ENCODE results near the gene CPLX3.

The CPLX3 gene

GRCh38 chr15:74786551-74787165, 39.8 kb upstream of the CPLX3 start:
- H3K79me2 ChIP-seq (ENCODE audit: insufficient read depth, low read depth), result peaks cover 86% of the 10 kb centered on the region
- TF ChIP-seq CTCF (conservative IDR thresholded peaks at IDR 0.05; ENCODE audit: low read depth, low read length), result no peak
- H3K4me2 ChIP-seq, result peak overlapping the region; percentile 99
- no peaks in the 10 kb centered on the region for H3K36me3 ChIP-seq (ENCODE audit: insufficient read depth)
- H3K4me1 ChIP-seq (ENCODE audit: low read depth, poor library complexity, severe bottlenecking), result peaks cover 77% of the 10 kb centered on the region
- no peak overlapping the region for H2AFZ ChIP-seq (ENCODE audit: low read depth)
- H4K20me1 ChIP-seq (ENCODE audit: insufficient read depth), result peaks cover 5% of the 10 kb centered on the region; the same call in 1 of the 2 replicates
- H3K9ac ChIP-seq, result peak overlapping the region; percentile 32; the same call in 1 of the 2 replicates
- peak overlapping the region; percentile 77 for H3K27ac ChIP-seq
- H3K27me3 ChIP-seq (ENCODE audit: insufficient read depth, low read depth), result no peaks in the 10 kb centered on the region
- no peak overlapping the region for H3K4me3 ChIP-seq (IDR thresholded peaks at IDR 0.05; ENCODE audit: insufficient read depth, low read depth, low read length)

GRCh38 chr15:74787251-74788041, 39.0 kb upstream of the CPLX3 start:
- peaks cover 10% of the 10 kb centered on the region; the same call in 1 of the 2 replicates for H4K20me1 ChIP-seq (ENCODE audit: insufficient read depth)
- H2AFZ ChIP-seq (ENCODE audit: low read depth), result no peak overlapping the region
- no peaks in the 10 kb centered on the region for H3K27me3 ChIP-seq (ENCODE audit: insufficient read depth, low read depth)
- no peak overlapping the region for H3K4me3 ChIP-seq (IDR thresholded peaks at IDR 0.05; ENCODE audit: insufficient read depth, low read depth, low read length)
- H3K27ac ChIP-seq, result peak overlapping the region; percentile 77
- peak; percentile 78 for TF ChIP-seq CTCF (conservative IDR thresholded peaks at IDR 0.05; ENCODE audit: low read depth, low read length)
- H3K4me2 ChIP-seq, result peak overlapping the region; percentile 99
- peak overlapping the region; percentile 32; the same call in 1 of the 2 replicates for H3K9ac ChIP-seq
- peaks cover 82% of the 10 kb centered on the region for H3K4me1 ChIP-seq (ENCODE audit: low read depth, poor library complexity, severe bottlenecking)
- H3K36me3 ChIP-seq (ENCODE audit: insufficient read depth), result no peaks in the 10 kb centered on the region
- H3K79me2 ChIP-seq (ENCODE audit: insufficient read depth, low read depth), result peaks cover 93% of the 10 kb centered on the region

- Histone ChIP-seq H3K4me3 (IDR thresholded peaks at IDR 0.05; ENCODE audit: insufficient read depth, low read depth, low read length) (no peak overlapping the region), H3K27me3 (ENCODE audit: insufficient read depth, low read depth) (no peaks in the 10 kb centered on the region), H2AFZ (ENCODE audit: low read depth) (no peak overlapping the region), H4K20me1 (ENCODE audit: insufficient read depth) (peaks cover 10% of the 10 kb centered on the region; the same call in 1 of the 2 replicates), H3K36me3 (ENCODE audit: insufficient read depth) (no peaks in the 10 kb centered on the region), H3K27ac (peak overlapping the region; percentile 77), H3K4me1 (ENCODE audit: low read depth, poor library complexity, severe bottlenecking) (peaks cover 88% of the 10 kb centered on the region), H3K9ac (peak overlapping the region; percentile 32), H3K4me2 (peak overlapping the region; percentile 99), H3K79me2 (ENCODE audit: insufficient read depth, low read depth) (peaks cover 93% of the 10 kb centered on the region)
- peak; percentile 7; the same call in 1 of the 2 replicates for TF ChIP-seq CTCF (conservative IDR thresholded peaks at IDR 0.05; ENCODE audit: low read depth, low read length)
Measured at GRCh38 chr15:74788042-74788682, 38.3 kb upstream of the CPLX3 start.

- TF ChIP-seq CTCF (conservative IDR thresholded peaks at IDR 0.05; ENCODE audit: low read depth, low read length), result no peak
- Histone ChIP-seq H4K20me1 (ENCODE audit: insufficient read depth) (peaks cover 10% of the 10 kb centered on the region; the same call in 1 of the 2 replicates), H3K9ac (peak overlapping the region; percentile 32; the same call in 1 of the 2 replicates), H3K36me3 (ENCODE audit: insufficient read depth) (no peaks in the 10 kb centered on the region), H3K27ac (peak overlapping the region; percentile 77), H3K4me2 (peak overlapping the region; percentile 99), H3K4me1 (ENCODE audit: low read depth, poor library complexity, severe bottlenecking) (peaks cover 85% of the 10 kb centered on the region), H2AFZ (ENCODE audit: low read depth) (no peak overlapping the region), H3K27me3 (ENCODE audit: insufficient read depth, low read depth) (no peaks in the 10 kb centered on the region), H3K79me2 (ENCODE audit: insufficient read depth, low read depth) (peaks cover 91% of the 10 kb centered on the region), H3K4me3 (IDR thresholded peaks at IDR 0.05; ENCODE audit: insufficient read depth, low read depth, low read length) (no peak overlapping the region)
Measured at GRCh38 chr15:74788683-74789151, 37.7 kb upstream of the CPLX3 start.

Measured in KMS-11 (cell line).